Left ventricle myocardium superior (tissue), 1 donor: ENCODE results near the gene TECTA. TPM values are rescaled to one million over a fixed set of nuclear protein-coding genes. Genes with fewer than 3 reads are reported as not detected.

ENCODE experiments used
- ATAC-seq: fragments of 200-7000 bp; cut with Tn5 transposase; one replicate; pipeline ENCODE4 v1.9.1; 2020; ENCODE audit warnings: mild to moderate bottlenecking, moderate library complexity
- DNase-seq: peaks from one replicate; pipeline ENCODE4 v3.0.0-alpha.2; 2020
- intact Hi-C: fragments of 100-400 bp; cut with micrococcal nuclease; formaldehyde crosslinking; loops from one replicate; pipeline ENCODE4 v1.11.0; 2022
- total RNA-seq: library from RNA; stranded (reverse); fragmentation: NEBNext Ultra II Directional; extraction: Animal tissue kit (Norgen Biotek cat#: 25700); gene quantifications from one replicate; pipeline ENCODE4 v1.2.1, GENCODE V29; 2021
- donor health status: DM: no; HTN: yes; CAD: no; lungs with severe emphysema.

Gene TECTA
- total RNA-seq, 1 donor from 2014 or later = 0.72 TPM

- ATAC-seq (no peak), DNase-seq (no peak)
- intact Hi-C loops = loop anchor here (10.0 kb wide), 1 partner anchor 75 kb away; no protein-coding TSS in a partner anchor
Observed at GRCh38 chr11:121119440-121119839, 18.4 kb downstream of the TECTA start.

- intact Hi-C loops = no loop called here
Observed at GRCh38 chr11:121122328-121122727, 21.3 kb downstream of the TECTA start.

GRCh38 chr11:121123496-121124069 lies 22.5 kb downstream of the TECTA start:
- ATAC-seq = peak; percentile 18

More at GRCh38 chr11:121122328-121122727, 21.3 kb downstream of the TECTA start:
- DNase-seq (no peak), ATAC-seq (no peak)

GRCh38 chr11:121127809-121128208 lies 26.8 kb downstream of the TECTA start:
- intact Hi-C loops = no loop called here
- DNase-seq (no peak), ATAC-seq (no peak)

More at GRCh38 chr11:121123496-121124069, 22.5 kb downstream of the TECTA start:
- intact Hi-C loops = no loop called here
- DNase-seq = no peak

- no peak for ATAC-seq
- no peak for DNase-seq
- intact Hi-C loops = no loop called here
Observed at GRCh38 chr11:121129362-121130340, 28.6 kb downstream of the TECTA start.

- DNase-seq (no peak), ATAC-seq (no peak)
- intact Hi-C loops = no loop called here
Observed at GRCh38 chr11:121131656-121132055, 30.6 kb downstream of the TECTA start.

- DNase-seq (no peak), ATAC-seq (no peak)
- intact Hi-C loops = no loop called here
Observed at GRCh38 chr11:121132211-121132976, 31.4 kb downstream of the TECTA start.

- ATAC-seq (peak; percentile 92), DNase-seq (peak; percentile 45)
- intact Hi-C loops = no loop called here
Observed at GRCh38 chr11:121134741-121135312, 33.8 kb downstream of the TECTA start.

- intact Hi-C loops = no loop called here
Observed at GRCh38 chr11:121137005-121137404, 36.0 kb downstream of the TECTA start.

GRCh38 chr11:121138259-121138658 lies 37.2 kb downstream of the TECTA start:
- intact Hi-C loops = no loop called here

More at GRCh38 chr11:121137005-121137404, 36.0 kb downstream of the TECTA start:
- DNase-seq = no peak
- ATAC-seq = no peak

GRCh38 chr11:121140369-121140768 lies 39.3 kb downstream of the TECTA start:
- ATAC-seq (no peak), DNase-seq (no peak)
- intact Hi-C loops = no loop called here

More at GRCh38 chr11:121138259-121138658, 37.2 kb downstream of the TECTA start:
- ATAC-seq (no peak), DNase-seq (no peak)

- ATAC-seq = no peak
Observed at GRCh38 chr11:121141066-121141465, 40.0 kb downstream of the TECTA start.

GRCh38 chr11:121143921-121144320 lies 42.9 kb downstream of the TECTA start:
- ATAC-seq = no peak
- intact Hi-C loops = no loop called here
- DNase-seq = no peak

More at GRCh38 chr11:121141066-121141465, 40.0 kb downstream of the TECTA start:
- no peak for DNase-seq
- intact Hi-C loops = no loop called here

GRCh38 chr11:121144723-121145122 lies 43.7 kb downstream of the TECTA start:
- ATAC-seq (peak; percentile 52), DNase-seq (no peak)
- intact Hi-C loops = no loop called here

GRCh38 chr11:121145826-121146225 lies 44.8 kb downstream of the TECTA start:
- DNase-seq (no peak), ATAC-seq (no peak)
- intact Hi-C loops = no loop called here

- DNase-seq (no peak), ATAC-seq (no peak)
- intact Hi-C loops = no loop called here
Observed at GRCh38 chr11:121149116-121149515, 48.1 kb downstream of the TECTA start.

GRCh38 chr11:121151207-121151688 lies 50.2 kb downstream of the TECTA start:
- no peak for DNase-seq
- intact Hi-C loops = loop anchor here (10.0 kb wide), 1 partner anchor 976 kb away; no protein-coding TSS in a partner anchor
- no peak for ATAC-seq

- DNase-seq (no peak), ATAC-seq (no peak)
- intact Hi-C loops = loop anchor here (10.0 kb wide), 1 partner anchor 978 kb away; no protein-coding TSS in a partner anchor
Observed at GRCh38 chr11:121152764-121153163, 51.7 kb downstream of the TECTA start.

GRCh38 chr11:121153472-121153871 lies 52.4 kb downstream of the TECTA start:
- ATAC-seq (no peak), DNase-seq (no peak)
- intact Hi-C loops = loop anchor here (10.0 kb wide), 1 partner anchor 979 kb away; no protein-coding TSS in a partner anchor
